ENCODE data around the gene GGCT. TPM values are rescaled to one million over a fixed set of nuclear protein-coding genes. Genes with fewer than 3 reads are reported as not detected.

The GGCT gene
- total and polyA plus RNA-seq, 2 of the 8 experiments (the other 6 are each of a cell fraction or from before 2014, with no cell fraction given), result 50.0 to 129 TPM

GRCh38 chr7:30549931-30550493 lies 45.4 kb upstream of the GGCT start:
- Histone ChIP-seq H4K20me1 (replicated peaks in 1 of 2; ENCODE audit: control insufficient read depth in 1 of 2, insufficient read depth in 2 of 2, low read length in 2 of 2) (no peaks in the 10 kb centered on the region), H2AFZ (ENCODE audit: low read length) (no peak overlapping the region), H3K4me3 (ENCODE audit: extremely low read depth in 1 of 4, insufficient read depth in 2 of 4, low read depth in 3 of 4, low read length in 4 of 4) (no peak overlapping the region), H3K23ac (ENCODE audit: insufficient read length) (no peak overlapping the region), H3K4me2 (ENCODE audit: insufficient read depth in 1 of 2, low read depth in 2 of 2, low read length in 2 of 2) (no peak overlapping the region), H3K9me3 (ENCODE audit: insufficient read depth in 2 of 2, low read depth in 1 of 2, low read length in 1 of 2) (no peaks in the 10 kb centered on the region), H2BK120ac (replicated peaks; ENCODE audit: low read depth, low read length) (no peak overlapping the region), H3K36me3 (ENCODE audit: control insufficient read depth in 2 of 4, insufficient read depth in 4 of 4, low read length in 3 of 4) (no peaks in the 10 kb centered on the region), H2BK5ac (ENCODE audit: low read depth, low read length) (no peak overlapping the region), H4K5ac (ENCODE audit: insufficient read length, low read depth, low read length) (no peak overlapping the region), H3K23me2 (ENCODE audit: low read depth, low read length) (no peaks in the 10 kb centered on the region), H4K91ac (replicated peaks; ENCODE audit: insufficient read length, low read length) (no peak overlapping the region), H2AK5ac (ENCODE audit: low read depth, low read length) (no peak overlapping the region), H3K79me1 (ENCODE audit: low read depth, low read length) (no peaks in the 10 kb centered on the region), H3K9ac (replicated peaks in 1 of 4; ENCODE audit: extremely low read depth in 1 of 4, low read depth in 3 of 4, low read length in 3 of 4) (no peak overlapping the region), H3K14ac (ENCODE audit: insufficient read length) (no peak overlapping the region), H4K8ac (ENCODE audit: extremely low read depth, insufficient read depth, low read length) (no peak overlapping the region), H2BK15ac (ENCODE audit: low read length) (no peak overlapping the region), H3K4ac (replicated peaks; ENCODE audit: insufficient read length, low read depth, low read length) (no peak overlapping the region), H2BK12ac (ENCODE audit: low read depth, low read length) (no peak overlapping the region), H3K27ac (ENCODE audit: low read depth, low read length) (no peak overlapping the region), H3K4me1 (replicated peaks in 1 of 4; ENCODE audit: control insufficient read depth in 3 of 4, insufficient read depth in 4 of 4, low read length in 3 of 4) (peaks cover 0 to 8% (median 1%) of the 10 kb centered on the region in 4 experiments; a peak in 2 of 7 replicates), H3K18ac (ENCODE audit: extremely low read depth, low read length) (no peak overlapping the region), H3K79me2 (ENCODE audit: control insufficient read depth in 1 of 2, insufficient read depth in 2 of 2, low read length in 2 of 2) (no peaks in the 10 kb centered on the region), H3K56ac (replicated peaks; ENCODE audit: insufficient read length, low read depth, low read length) (no peak overlapping the region), H2BK20ac (ENCODE audit: low read length) (no peak overlapping the region), H3K27me3 (replicated peaks in 1 of 4; ENCODE audit: control insufficient read depth in 3 of 4, extremely low read depth in 1 of 4, insufficient read depth in 3 of 4, low read length in 3 of 4) (no peaks in the 10 kb centered on the region)
- 82% methylated on average over 7 of the region's 7 CpGs; no CpG with 5 or more reads in 1 of the 2 experiments for whole genome bisulfite sequencing, 2 experiments (ENCODE audit: extremely low coverage in 1 of 2, insufficient coverage in 1 of 2, insufficient read length in 1 of 2, insufficient replicate concordance in 2 of 2, low coverage in 1 of 2, low lambda C conversion rate in 2 of 2, missing lambda C conversion rate in 1 of 2)
- ChIA-PET CTCF (ENCODE audit: partially characterized antibody) (interaction anchor here (0.6 to 9.5 kb wide), 14 partner anchors 12 to 383 kb away, joined by 3 to 214 read pairs (median 4); no protein-coding TSS in a partner anchor), POLR2A (ENCODE audit: partially characterized antibody) (interaction anchor here (1.5 kb wide), 1 partner anchor 14 kb away, joined by 4 read pairs; no protein-coding TSS in a partner anchor)
- no peak for FAIRE-seq
- no peak for DNase-seq (ENCODE audit: low read depth in 1 of 2, low spot score in 2 of 2)
- TF ChIP-seq SP1 (IDR thresholded peaks at IDR 0.05; ENCODE audit: low read depth, low read length) (no peak), CTBP2 (IDR thresholded peaks at IDR 0.05; ENCODE audit: borderline replicate concordance, insufficient read depth, insufficient read length, low read length) (no peak), CEBPB (IDR thresholded peaks at IDR 0.05; ENCODE audit: low read depth, low read length) (no peak), RBBP5 (IDR thresholded peaks at IDR 0.05; ENCODE audit: borderline replicate concordance, low read depth, low read length) (no peak), YY1 (IDR thresholded peaks at IDR 0.05; ENCODE audit: low read depth, low read length) (no peak), RFX5 (IDR thresholded peaks at IDR 0.05; ENCODE audit: borderline replicate concordance, low read depth, low read length) (no peak), SRF (IDR thresholded peaks at IDR 0.05; ENCODE audit: low read depth, low read length) (no peak), NRF1 (IDR thresholded peaks at IDR 0.05; ENCODE audit: low read depth, low read length) (no peak), BRCA1 (IDR thresholded peaks at IDR 0.05; ENCODE audit: low read depth, low read length) (no peak)

Measured in H1 (cell line).